ENCODE results near the gene CD164L2. TPM values are rescaled to one million over a fixed set of nuclear protein-coding genes. Genes with fewer than 3 reads are reported as not detected.

CD164L2 gene
- total RNA-seq, 1 donor from 2014 or later: not detected

DNA sequence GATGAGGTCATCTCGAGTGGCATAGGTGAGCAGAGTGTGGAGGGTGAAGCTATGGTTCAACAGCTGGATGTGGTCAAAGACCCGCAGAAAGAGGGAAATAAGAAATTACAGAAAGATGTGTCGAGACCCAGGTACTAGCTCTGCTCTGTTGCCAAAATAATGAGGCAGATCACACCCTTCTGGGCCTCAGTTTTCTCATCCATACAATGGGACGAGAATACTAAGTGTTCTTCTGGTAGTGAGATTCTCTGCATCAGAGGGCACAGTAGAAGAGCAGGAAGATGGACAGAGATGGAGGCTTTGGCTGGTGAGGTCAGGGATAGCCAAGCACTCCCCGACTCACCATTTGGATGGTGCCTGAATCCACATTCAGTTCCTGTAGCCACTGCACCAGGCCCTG, 27.4 kb downstream of the CD164L2 start:
- intact Hi-C loops (cut with micrococcal nuclease): no loop called here
- H3K27ac ChIP-seq (replicated peaks): no peak overlapping the region
- no peaks in the 10 kb centered on the region for H3K27me3 ChIP-seq (ENCODE audit: low read depth)
- H3K4me3 ChIP-seq: no peak overlapping the region
- peaks cover 39% of the 10 kb centered on the region for H3K4me1 ChIP-seq
- TF ChIP-seq, protein P1, sequence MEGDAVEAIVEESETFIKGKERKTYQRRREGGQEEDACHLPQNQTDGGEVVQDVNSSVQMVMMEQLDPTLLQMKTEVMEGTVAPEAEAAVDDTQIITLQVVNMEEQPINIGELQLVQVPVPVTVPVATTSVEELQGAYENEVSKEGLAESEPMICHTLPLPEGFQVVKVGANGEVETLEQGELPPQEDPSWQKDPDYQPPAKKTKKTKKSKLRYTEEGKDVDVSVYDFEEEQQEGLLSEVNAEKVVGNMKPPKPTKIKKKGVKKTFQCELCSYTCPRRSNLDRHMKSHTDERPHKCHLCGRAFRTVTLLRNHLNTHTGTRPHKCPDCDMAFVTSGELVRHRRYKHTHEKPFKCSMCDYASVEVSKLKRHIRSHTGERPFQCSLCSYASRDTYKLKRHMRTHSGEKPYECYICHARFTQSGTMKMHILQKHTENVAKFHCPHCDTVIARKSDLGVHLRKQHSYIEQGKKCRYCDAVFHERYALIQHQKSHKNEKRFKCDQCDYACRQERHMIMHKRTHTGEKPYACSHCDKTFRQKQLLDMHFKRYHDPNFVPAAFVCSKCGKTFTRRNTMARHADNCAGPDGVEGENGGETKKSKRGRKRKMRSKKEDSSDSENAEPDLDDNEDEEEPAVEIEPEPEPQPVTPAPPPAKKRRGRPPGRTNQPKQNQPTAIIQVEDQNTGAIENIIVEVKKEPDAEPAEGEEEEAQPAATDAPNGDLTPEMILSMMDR (IDR thresholded peaks at IDR 0.05; ENCODE audit: borderline replicate concordance): no peak
- no peaks in the 10 kb centered on the region for H3K9me3 ChIP-seq (replicated peaks)
- H3K36me3 ChIP-seq: peaks cover 79% of the 10 kb centered on the region
- DNase-seq: no peak

DNA sequence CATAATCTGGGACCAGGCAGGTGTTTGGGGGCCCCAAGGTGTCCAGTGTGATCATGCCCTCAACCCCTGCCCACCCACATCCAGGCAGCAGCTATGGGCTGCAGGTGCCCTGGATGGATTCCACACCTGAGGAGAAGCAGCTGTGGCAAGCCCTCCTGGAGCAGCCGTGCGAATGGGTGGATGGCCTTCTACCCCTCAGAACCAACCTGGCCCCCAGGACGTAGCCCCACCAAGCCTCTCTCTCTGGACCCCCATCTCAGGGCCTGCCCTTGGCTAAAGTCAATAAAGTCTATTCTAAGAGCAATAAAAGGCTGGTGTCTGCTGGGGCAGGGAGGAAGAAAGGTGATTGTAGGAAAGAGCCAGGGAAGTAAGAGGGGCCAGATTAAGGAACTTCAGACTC, 29.5 kb downstream of the CD164L2 start:
- Histone ChIP-seq H3K27ac (replicated peaks) (peak overlapping the region; percentile 46), H3K36me3 (peaks cover 58% of the 10 kb centered on the region), H3K9me3 (replicated peaks) (no peaks in the 10 kb centered on the region), H3K4me3 (no peak overlapping the region), H3K27me3 (ENCODE audit: low read depth) (no peaks in the 10 kb centered on the region), H3K4me1 (peaks cover 46% of the 10 kb centered on the region)
- intact Hi-C loops (cut with micrococcal nuclease): no loop called here
- no peak for DNase-seq
- TF ChIP-seq, protein P1 (IDR thresholded peaks at IDR 0.05; ENCODE audit: borderline replicate concordance): no peak

DNA sequence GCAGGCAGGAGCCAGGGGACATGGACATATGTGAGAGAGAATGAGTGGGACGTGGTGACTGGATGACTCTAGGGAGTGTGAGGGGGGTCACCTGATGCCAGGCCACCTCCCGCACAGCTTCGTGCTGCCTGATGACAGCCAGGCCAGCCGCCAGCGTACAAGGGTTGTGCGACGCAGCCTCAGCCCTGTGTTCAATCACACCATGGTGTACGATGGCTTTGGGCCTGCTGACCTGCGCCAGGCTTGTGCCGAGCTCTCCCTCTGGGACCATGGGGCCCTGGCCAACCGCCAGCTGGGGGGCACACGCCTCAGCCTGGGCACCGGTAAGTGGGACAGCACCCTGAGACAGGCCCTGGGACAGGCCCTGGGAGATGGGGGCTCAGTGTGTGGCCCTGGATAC, 30.0 kb downstream of the CD164L2 start:
- H3K36me3 ChIP-seq: peaks cover 53% of the 10 kb centered on the region
- intact Hi-C loops (cut with micrococcal nuclease): no loop called here
- peak; percentile 63 for DNase-seq

DNA sequence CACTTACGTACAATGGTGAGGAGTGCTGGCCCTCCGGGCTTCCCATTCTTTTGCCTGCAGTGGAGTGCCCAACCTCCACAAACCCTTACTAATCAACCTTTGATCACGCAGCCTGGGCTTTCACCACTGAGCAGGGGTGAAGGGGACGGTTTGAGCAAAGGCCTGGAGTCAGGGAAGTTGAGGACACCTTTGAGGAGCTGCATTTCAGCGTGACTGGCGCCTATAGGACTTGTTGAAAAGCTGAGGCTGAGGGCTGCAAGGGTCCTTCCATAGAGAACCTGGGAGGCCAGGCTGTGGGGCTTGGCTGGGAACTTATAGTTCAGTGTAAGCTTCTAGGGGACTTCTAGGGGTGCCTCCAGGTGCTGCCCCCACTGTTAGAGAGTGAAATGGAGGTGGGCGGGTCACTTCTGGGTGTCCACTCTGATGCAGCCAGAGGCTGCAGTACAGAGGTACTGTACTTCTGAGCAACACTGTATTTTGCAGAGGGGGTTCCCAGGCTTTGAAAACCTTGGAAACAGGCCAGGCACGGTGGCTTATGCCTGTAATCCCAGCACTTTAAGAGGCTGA, 31.5 kb downstream of the CD164L2 start:
- DNase-seq: no peak
- intact Hi-C loops (cut with micrococcal nuclease): no loop called here
- peaks cover 38% of the 10 kb centered on the region for H3K36me3 ChIP-seq
- H3K9me3 ChIP-seq (replicated peaks): no peaks in the 10 kb centered on the region
- H3K4me3 ChIP-seq: peak overlapping the region; percentile 69
- TF ChIP-seq, protein P1 (IDR thresholded peaks at IDR 0.05; ENCODE audit: borderline replicate concordance): no peak
- peak overlapping the region; percentile 63 for H3K27ac ChIP-seq (replicated peaks)
- peaks cover 29% of the 10 kb centered on the region for H3K4me1 ChIP-seq
- no peaks in the 10 kb centered on the region for H3K27me3 ChIP-seq (ENCODE audit: low read depth)

More for the DNA sequence above, 30.0 kb downstream of the CD164L2 start:
- Histone ChIP-seq H3K27ac (replicated peaks) (peak overlapping the region; percentile 46), H3K4me3 (no peak overlapping the region), H3K9me3 (replicated peaks) (no peaks in the 10 kb centered on the region), H3K27me3 (ENCODE audit: low read depth) (no peaks in the 10 kb centered on the region), H3K4me1 (peaks cover 42% of the 10 kb centered on the region)
- TF ChIP-seq, protein P1 (IDR thresholded peaks at IDR 0.05; ENCODE audit: borderline replicate concordance): no peak

DNA sequence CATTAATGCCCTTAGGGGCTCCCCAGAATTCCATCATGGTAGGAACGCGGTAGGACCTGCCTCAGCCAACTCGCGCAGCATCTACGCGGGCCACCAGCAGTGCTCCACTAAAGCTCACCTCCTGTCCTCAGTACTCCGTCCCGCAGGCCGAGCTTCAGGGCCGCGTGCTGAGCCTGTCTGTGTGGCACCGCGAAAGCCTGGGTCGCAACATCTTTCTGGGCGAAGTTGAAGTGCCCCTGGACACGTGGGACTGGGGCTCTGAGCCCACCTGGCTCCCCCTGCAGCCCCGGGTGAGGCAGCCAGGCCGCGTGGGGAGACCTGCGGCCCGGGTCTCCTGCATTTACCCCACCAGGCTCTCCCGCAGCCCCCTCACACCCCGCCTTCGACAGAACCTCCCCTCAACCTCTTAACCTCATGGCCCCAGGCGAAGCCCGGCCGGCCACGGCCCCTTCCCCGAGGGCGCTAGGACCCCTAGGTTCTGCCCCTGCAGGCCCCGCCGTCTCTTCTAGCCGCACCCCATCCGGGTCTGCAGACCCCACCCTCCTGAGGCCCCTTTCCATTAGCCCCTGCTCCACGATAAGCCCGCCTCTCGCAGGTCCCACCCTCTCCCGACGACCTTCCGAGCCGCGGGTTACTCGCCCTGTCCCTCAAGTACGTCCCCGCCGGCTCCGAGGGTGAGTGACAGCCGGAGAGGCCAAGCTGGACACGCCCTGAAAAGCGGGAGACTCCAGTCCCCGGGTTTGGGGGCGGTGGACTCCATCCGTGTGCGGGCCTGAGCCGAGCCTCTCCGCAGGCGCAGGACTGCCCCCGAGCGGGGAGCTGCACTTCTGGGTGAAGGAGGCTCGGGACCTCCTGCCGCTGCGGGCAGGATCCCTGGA, 32.2 kb downstream of the CD164L2 start:
- Histone ChIP-seq H3K27me3 (ENCODE audit: low read depth) (no peaks in the 10 kb centered on the region), H3K36me3 (peaks cover 31% of the 10 kb centered on the region), H3K4me3 (peak overlapping the region; percentile 69), H3K4me1 (peaks cover 29% of the 10 kb centered on the region), H3K9me3 (replicated peaks) (no peaks in the 10 kb centered on the region), H3K27ac (replicated peaks) (peak overlapping the region; percentile 63)
- TF ChIP-seq, protein P1 (IDR thresholded peaks at IDR 0.05; ENCODE audit: borderline replicate concordance): peak; percentile 9
- peak; percentile 67 for DNase-seq
- intact Hi-C loops (cut with micrococcal nuclease): no loop called here
